Measurements from ENCODE around the gene WDFY3. TPM values are rescaled to one million over a fixed set of nuclear protein-coding genes. Genes with fewer than 3 reads are reported as not detected.
A peak's percentile ranks its signal among the peaks of the same experiment; 100 is the strongest.

Gene WDFY3
- total and polyA plus RNA-seq, 2 of the 4 experiments (the other 2 are of a cell fraction): 12.5 to 58.1 TPM

DNA sequence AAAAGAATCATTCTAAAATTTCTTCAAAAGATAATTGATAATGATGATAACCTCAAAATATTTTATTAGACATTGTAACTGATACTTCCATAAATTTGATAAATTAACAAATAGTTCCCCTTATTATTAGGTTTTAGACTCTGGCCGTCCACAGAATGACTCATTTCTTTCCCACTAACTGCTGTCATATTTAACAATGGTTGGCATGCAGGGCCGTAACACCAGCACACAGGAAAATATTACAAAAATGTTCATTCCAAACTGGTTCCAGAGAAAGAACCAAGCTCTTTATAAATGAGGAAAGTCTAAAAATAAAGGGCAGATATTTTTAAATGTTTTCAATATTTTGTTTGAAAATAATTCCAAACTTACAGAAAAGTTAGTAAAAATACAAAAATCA is 28.2 kb downstream of the WDFY3 start:
- Histone ChIP-seq H2BK5ac (ENCODE audit: low read depth, low read length, poor library complexity, severe bottlenecking) (peak overlapping the region; percentile 76), H3K9me3 (ENCODE audit: control insufficient read depth, insufficient read depth, low read length) (no peaks in the 10 kb centered on the region; the same call in none of the 2 replicates), H3K4me2 (ENCODE audit: low read depth, low read length) (peak overlapping the region; percentile 74), H2AFZ (replicated peaks; ENCODE audit: low read length, poor library complexity) (no peak overlapping the region), H3K27me3 (ENCODE audit: control insufficient read depth, insufficient read depth, low read length) (no peaks in the 10 kb centered on the region), H4K20me1 (ENCODE audit: insufficient read depth, low read length) (no peaks in the 10 kb centered on the region; the same call in 1 of the 2 replicates), H3K4me1 (ENCODE audit: control insufficient read depth, insufficient read depth, low read length) (peaks cover 3% of the 10 kb centered on the region), H4K91ac (ENCODE audit: insufficient read depth, low read depth, low read length) (no peak overlapping the region), H3K9ac (ENCODE audit: low read depth, low read length) (no peak overlapping the region), H2AK5ac (ENCODE audit: low read depth, low read length) (no peak overlapping the region), H3K79me1 (ENCODE audit: low read depth in 1 of 2, low read length in 2 of 2) (peaks cover 22 to 40% of the 10 kb centered on the region in 2 experiments), H4K5ac (ENCODE audit: low read depth, low read length) (no peak overlapping the region), H3K4ac (ENCODE audit: low read depth, low read length) (no peak overlapping the region), H3K9me1 (ENCODE audit: insufficient read depth, low read length) (peaks cover 3% of the 10 kb centered on the region; the same call in 1 of the 2 replicates), H3K27ac (ENCODE audit: insufficient read depth, low read length) (peak overlapping the region; percentile 42; the same call in 1 of the 2 replicates), H4K8ac (ENCODE audit: low read depth in 2 of 2, low read length in 2 of 2) (no peak overlapping the region; a peak in 1 of 4 replicates), H2AK9ac (replicated peaks; ENCODE audit: low read depth, low read length, poor library complexity) (no peak overlapping the region), H3K23ac (ENCODE audit: low read depth, low read length) (no peak overlapping the region; the same call in 1 of the 2 replicates), H3K14ac (replicated peaks; ENCODE audit: low read depth, low read length) (no peak overlapping the region), H3K56ac (ENCODE audit: extremely low read depth, insufficient read depth, low read length) (no peak overlapping the region), H3K18ac (ENCODE audit: low read depth, low read length) (no peak overlapping the region), H3K4me3 (ENCODE audit: insufficient read depth, low read depth, low read length) (no peak overlapping the region), H2BK15ac (ENCODE audit: low read depth, low read length) (no peak overlapping the region), H3K36me3 (ENCODE audit: control insufficient read depth, insufficient read depth, low read length) (no peaks in the 10 kb centered on the region), H2BK120ac (ENCODE audit: low read depth, low read length) (no peak overlapping the region), H2BK20ac (ENCODE audit: low read depth, low read length) (no peak overlapping the region)
- ATAC-seq (ENCODE audit: low read depth): peak; percentile 88
- TF ChIP-seq BHLHE40 (IDR thresholded peaks at IDR 0.05; ENCODE audit: low read depth, low read length): 0 out of 2 replicates have a peak, but pooled peaks have one; percentile 34
- no peak for TF ChIP-seq CEBPB (IDR thresholded peaks at IDR 0.05; ENCODE audit: low read depth, low read length)
- dilution Hi-C loops (cut with HindIII; ENCODE audit: low sequenced_read_pairs, unreplicated experiment) (no loop called here), intact Hi-C loops (cut with micrococcal nuclease) (no loop called here), in situ Hi-C loops (cut with MboI; ENCODE audit: low sequenced_read_pairs) (no loop called here)
- ChIA-PET CTCF (no interaction called here), POLR2A (ENCODE audit: unreplicated experiment) (no interaction called here)
- no TSS peak for BruUV-seq (replicated peaks)
- DNase-seq: peak; percentile 68
- no CpG with 5 or more reads among the region's 2 CpGs for WGBS, 2 experiments (ENCODE audit: extremely low coverage in 2 of 2, insufficient read length in 1 of 2)
